A549 (cell line): Measurements from ENCODE around the gene SRF. TPM values are rescaled to one million over a fixed set of nuclear protein-coding genes. Genes with fewer than 3 reads are reported as not detected.

Source experiments
- ATAC-seq, 2 experiments: fragments of 200-7000 bp in 1 of 2; fragments of >200 bp in 1 of 2; cut with Nextera tagmentation in 1 of 2; cut with Tn5 transposase in 1 of 2; 3 replicates each; pipeline versions ENCODE4 v1.8.0 to v1.9.1; 2018 to 2020; ENCODE audit warnings: mild to moderate bottlenecking in 1 of 2, moderate library complexity in 1 of 2
- CTCF ChIA-PET: fragments of 300-600 bp; sonication (Branson Sonifier 250); formaldehyde crosslinking; extraction: SDS; loops from one replicate; lab custom pipeline; 2021; ENCODE audit warnings: antibody characterized with exemption, inconsistent platforms; lab: Yijun Ruan, JAX
- POLR2A ChIA-PET: fragments of 350-600 bp; formaldehyde crosslinking; extraction: SDS; loops from one replicate; lab custom pipeline; 2021; ENCODE audit warnings: antibody characterized with exemption, inconsistent platforms; lab: Yijun Ruan, JAX
- DNase-seq, 2 experiments: peaks; one replicate each; pipeline versions ENCODE4 v3.0.0 to v3.0.0-alpha.2; 2011 to 2016; ENCODE audit warnings: low read depth in 1 of 2, low spot score in 1 of 2
- FAIRE-seq: peaks from 2 replicates; lab custom pipeline; 2011; peaks lifted over from hg19 to GRCh38; lab: Jason Lieb, UNC
- H3K27ac ChIP-seq, 2 experiments: fragments of >200 bp; sonication (Bioruptor Twin); formaldehyde crosslinking; 3 replicates each; pipeline ENCODE4 v1.5.1; 2016 to 2017
- H3K4me1 ChIP-seq: fragments of >200 bp; sonication (Bioruptor Twin); formaldehyde crosslinking; 3 replicates; pipeline ENCODE4 v1.6.1; 2016
- H3K4me2 ChIP-seq: fragments of >200 bp; sonication (Bioruptor Twin); formaldehyde crosslinking; 3 replicates; pipeline ENCODE4 v1.6.1; 2016
- H3K4me3 ChIP-seq: fragments of >200 bp; sonication (Bioruptor Twin); formaldehyde crosslinking; 3 replicates; pipeline ENCODE4 v1.5.1; 2016
- H3K9me3 ChIP-seq: fragments of >200 bp; sonication (Bioruptor Twin); formaldehyde crosslinking; 3 replicates; pipeline ENCODE4 v1.6.1; 2016
- BHLHE40 ChIP-seq: IDR thresholded peaks from 2 replicates; pipeline ENCODE4 v1.6.1; 2012; ENCODE audit warnings: low read depth, low read length, inconsistent platforms
- CBX8 ChIP-seq: fragments of 200-600 bp; sonication (generic); IDR thresholded peaks from 2 replicates; pipeline ENCODE4 v1.6.1; 2016
- CEBPB ChIP-seq, 2 experiments: fragments of >200 bp in 1 of 2; sonication (Bioruptor Twin) in 1 of 2; formaldehyde crosslinking in 1 of 2; IDR thresholded peaks; 2 replicates each; pipeline ENCODE4 v1.6.1; 2012 to 2016
- CHD4 ChIP-seq: fragments of 200-600 bp; sonication (generic); IDR thresholded peaks from 2 replicates; pipeline ENCODE4 v1.6.1; 2016; ENCODE audit warnings: antibody characterized with exemption, mild to moderate bottlenecking, borderline replicate concordance
- CTCF ChIP-seq: fragments of >200 bp; sonication (Bioruptor Twin); formaldehyde crosslinking; IDR thresholded peaks from 3 replicates; pipeline ENCODE4 v1.5.1; 2016
- EHF ChIP-seq: fragments of 250-450 bp; sonication (Bioruptor Pico); IDR thresholded peaks from 2 replicates; pipeline ENCODE4 v1.5.0; 2020; ENCODE audit warnings: mild to moderate bottlenecking
- EP300 ChIP-seq, 2 experiments: fragments of >200 bp; sonication (Bioruptor Twin); formaldehyde crosslinking; IDR thresholded peaks; 2 replicates in 1 of 2; 3 replicates in 1 of 2; pipeline ENCODE4 v1.6.1; 2016 to 2017
- GATA3 ChIP-seq: IDR thresholded peaks from 2 replicates; pipeline ENCODE4 v1.6.1; 2012; ENCODE audit warnings: borderline replicate concordance
- HDAC2 ChIP-seq: fragments of 200-600 bp; sonication (generic); IDR thresholded peaks from 2 replicates; pipeline ENCODE4 v1.6.1; 2016
- HEYL ChIP-seq: fragments of 250-450 bp; sonication (Bioruptor Pico); IDR thresholded peaks from 2 replicates; pipeline ENCODE4 v1.8.0; 2021; ENCODE audit warnings: mild to moderate bottlenecking, moderate library complexity
- HOXA7 ChIP-seq: fragments of 250-450 bp; sonication (Bioruptor Pico); IDR thresholded peaks from 2 replicates; pipeline ENCODE4 v1.5.0; 2020; ENCODE audit warnings: mild to moderate bottlenecking, moderate library complexity
- KDM1A ChIP-seq: fragments of 200-600 bp; sonication (generic); IDR thresholded peaks from 2 replicates; pipeline ENCODE4 v1.6.1; 2016; ENCODE audit warnings: low read depth, mild to moderate bottlenecking
- MAZ ChIP-seq: fragments of 150-350 bp; IDR thresholded peaks from 2 replicates; pipeline ENCODE4 v1.6.1; 2014; ENCODE audit warnings: antibody characterized with exemption, low read depth, low read length, borderline replicate concordance
- PHF8 ChIP-seq: fragments of 200-600 bp; sonication (generic); IDR thresholded peaks from 2 replicates; pipeline ENCODE4 v1.6.1; 2016; ENCODE audit warnings: low read depth, mild to moderate bottlenecking, antibody characterized with exemption, moderate library complexity, borderline replicate concordance
- POLR2AphosphoS2 ChIP-seq: conservative IDR thresholded peaks from 2 replicates; pipeline ENCODE4 v1.6.1; 2012; ENCODE audit warnings: low read length, improper control_type of control experiment, inconsistent platforms
- RAD21 ChIP-seq, 2 experiments: fragments of >200 bp in 1 of 2; sonication (Bioruptor Twin) in 1 of 2; formaldehyde crosslinking in 1 of 2; IDR thresholded peaks in 1 of 2; conservative IDR thresholded peaks in 1 of 2; 2 replicates in 1 of 2; 3 replicates in 1 of 2; pipeline ENCODE4 v1.6.1; 2012 to 2018; ENCODE audit warnings: inconsistent platforms in 1 of 2
- RFX5 ChIP-seq: fragments of 450-650 bp; IDR thresholded peaks from 2 replicates; pipeline ENCODE4 v1.7.1; 2014; ENCODE audit warnings: antibody characterized with exemption, mild to moderate bottlenecking, moderate library complexity
- SMC3 ChIP-seq: fragments of >200 bp; sonication (Bioruptor Twin); formaldehyde crosslinking; IDR thresholded peaks from 3 replicates; pipeline ENCODE4 v1.6.1; 2018; ENCODE audit warnings: inconsistent platforms
- SREBF2 ChIP-seq: fragments of 450-650 bp; IDR thresholded peaks from 2 replicates; pipeline ENCODE4 v1.6.1; 2014; ENCODE audit warnings: mild to moderate bottlenecking, moderate library complexity
- ZC3H11A ChIP-seq: fragments of 450-650 bp; IDR thresholded peaks from 2 replicates; pipeline ENCODE4 v1.6.1; 2014; ENCODE audit warnings: antibody characterized with exemption, mild to moderate bottlenecking
- WGBS: methylation state at CpG from one replicate; pipeline ENCODE4 v1.1.6; 2017; ENCODE audit errors: missing lambda C conversion rate; 5-methylcytosine and 5-hydroxymethylcytosine counted together
- polyA plus RNA-seq, 4 experiments: library from polyadenylated mRNA; depleted of rRNA in 3 of 4; stranded (reverse); fragments of >200 nt; fragmentation: RNase III in 1 of 4; extraction: RNeasy Plus Mini Kit Qiagen cat#74134 plus additional on column Dnase treatment in 1 of 4; gene quantifications; 2 replicates in 3 of 4; 3 replicates in 1 of 4; pipeline ENCODE4 v1.2.3, GENCODE V29; 2011 to 2017
- TF ChIP-seq, protein P1 (sequence below): IDR thresholded peaks from 2 replicates; pipeline ENCODE4 v1.6.1; 2012
- TF ChIP-seq, protein P2 (sequence below): fragments of 250-450 bp; sonication (Bioruptor Pico); IDR thresholded peaks from 2 replicates; pipeline ENCODE4 v1.5.0; 2021; ENCODE audit warnings: mild to moderate bottlenecking, moderate library complexity, borderline replicate concordance
- TF ChIP-seq, protein P3 (sequence below): fragments of 250-450 bp; sonication (Bioruptor Pico); IDR thresholded peaks from 2 replicates; pipeline ENCODE4 v1.5.0; 2020; ENCODE audit warnings: low read depth, mild to moderate bottlenecking, moderate library complexity
- TF ChIP-seq, protein P4 (sequence below): fragments of 150-350 bp; IDR thresholded peaks from 2 replicates; pipeline ENCODE4 v1.6.1; 2014; ENCODE audit warnings: low read depth, mild to moderate bottlenecking, low read length
- TF ChIP-seq, protein P5 (sequence below): fragments of >200 bp; sonication (Bioruptor Twin); formaldehyde crosslinking; IDR thresholded peaks from 2 replicates; pipeline ENCODE4 v1.6.1; 2016

The SRF gene
- polyA plus RNA-seq, 2 of the 4 experiments (the other 2 are of a cell fraction), result 14.0 to 16.7 TPM

- ChIA-PET CTCF (interaction anchor here (1.0 kb wide), 1 partner anchor 151 kb away, joined by 4 read pairs; no protein-coding TSS in a partner anchor), POLR2A (no interaction called here)
- Histone ChIP-seq H3K9me3 (no peaks in the 10 kb centered on the region), H3K4me3 (no peak overlapping the region), H3K27ac (no peak overlapping the region), H3K4me2 (peak overlapping the region; percentile 93; the same call in 2 of the 3 replicates), H3K4me1 (peaks cover 13% of the 10 kb centered on the region; the same call in 2 of the 3 replicates)
- no peak for DNase-seq
- no peak for ATAC-seq
- WGBS, result 100% methylated on average over 4 of the region's 4 CpGs
- TF ChIP-seq BHLHE40, result no peak
- TF ChIP-seq, protein P1, sequence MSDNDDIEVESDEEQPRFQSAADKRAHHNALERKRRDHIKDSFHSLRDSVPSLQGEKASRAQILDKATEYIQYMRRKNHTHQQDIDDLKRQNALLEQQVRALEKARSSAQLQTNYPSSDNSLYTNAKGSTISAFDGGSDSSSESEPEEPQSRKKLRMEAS, result no peak
- TF ChIP-seq CEBPB (IDR thresholded peaks at IDR 0.05), result no peak
- no peak for TF ChIP-seq HDAC2
- TF ChIP-seq HOXA7 (CRISPR knock-in tag), result no peak
- TF ChIP-seq, protein P2, sequence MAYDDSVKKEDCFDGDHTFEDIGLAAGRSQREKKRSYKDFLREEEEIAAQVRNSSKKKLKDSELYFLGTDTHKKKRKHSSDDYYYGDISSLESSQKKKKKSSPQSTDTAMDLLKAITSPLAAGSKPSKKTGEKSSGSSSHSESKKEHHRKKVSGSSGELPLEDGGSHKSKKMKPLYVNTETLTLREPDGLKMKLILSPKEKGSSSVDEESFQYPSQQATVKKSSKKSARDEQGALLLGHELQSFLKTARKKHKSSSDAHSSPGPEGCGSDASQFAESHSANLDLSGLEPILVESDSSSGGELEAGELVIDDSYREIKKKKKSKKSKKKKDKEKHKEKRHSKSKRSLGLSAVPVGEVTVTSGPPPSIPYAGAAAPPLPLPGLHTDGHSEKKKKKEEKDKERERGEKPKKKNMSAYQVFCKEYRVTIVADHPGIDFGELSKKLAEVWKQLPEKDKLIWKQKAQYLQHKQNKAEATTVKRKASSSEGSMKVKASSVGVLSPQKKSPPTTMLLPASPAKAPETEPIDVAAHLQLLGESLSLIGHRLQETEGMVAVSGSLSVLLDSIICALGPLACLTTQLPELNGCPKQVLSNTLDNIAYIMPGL (CRISPR knock-in tag), result no peak
- TF ChIP-seq, protein P3, sequence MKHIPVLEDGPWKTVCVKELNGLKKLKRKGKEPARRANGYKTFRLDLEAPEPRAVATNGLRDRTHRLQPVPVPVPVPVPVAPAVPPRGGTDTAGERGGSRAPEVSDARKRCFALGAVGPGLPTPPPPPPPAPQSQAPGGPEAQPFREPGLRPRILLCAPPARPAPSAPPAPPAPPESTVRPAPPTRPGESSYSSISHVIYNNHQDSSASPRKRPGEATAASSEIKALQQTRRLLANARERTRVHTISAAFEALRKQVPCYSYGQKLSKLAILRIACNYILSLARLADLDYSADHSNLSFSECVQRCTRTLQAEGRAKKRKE (CRISPR knock-in tag), result no peak
- no peak for TF ChIP-seq KDM1A
- no peak for TF ChIP-seq PHF8
- TF ChIP-seq MAZ, result no peak
- TF ChIP-seq, protein P4, sequence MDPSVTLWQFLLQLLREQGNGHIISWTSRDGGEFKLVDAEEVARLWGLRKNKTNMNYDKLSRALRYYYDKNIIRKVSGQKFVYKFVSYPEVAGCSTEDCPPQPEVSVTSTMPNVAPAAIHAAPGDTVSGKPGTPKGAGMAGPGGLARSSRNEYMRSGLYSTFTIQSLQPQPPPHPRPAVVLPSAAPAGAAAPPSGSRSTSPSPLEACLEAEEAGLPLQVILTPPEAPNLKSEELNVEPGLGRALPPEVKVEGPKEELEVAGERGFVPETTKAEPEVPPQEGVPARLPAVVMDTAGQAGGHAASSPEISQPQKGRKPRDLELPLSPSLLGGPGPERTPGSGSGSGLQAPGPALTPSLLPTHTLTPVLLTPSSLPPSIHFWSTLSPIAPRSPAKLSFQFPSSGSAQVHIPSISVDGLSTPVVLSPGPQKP, result no peak
- no peak for TF ChIP-seq CTCF
- TF ChIP-seq ZC3H11A, result no peak
- no peak for FAIRE-seq
These were observed 12.4 kb downstream of the SRF start for GRCh38 chr6:43183441-43183840.

GRCh38 chr6:43184268-43184985 lies 13.4 kb downstream of the SRF start:
- 90% methylated on average over 14 of the region's 21 CpGs for WGBS
- H3K9me3 ChIP-seq, result no peaks in the 10 kb centered on the region
- H3K4me3 ChIP-seq, result no peak overlapping the region
- POLR2A ChIA-PET, result no interaction called here
- H3K4me2 ChIP-seq, result no peak overlapping the region
- ATAC-seq (no peak), DNase-seq (no peak), FAIRE-seq (no peak)
- H3K4me1 ChIP-seq, result peaks cover 13% of the 10 kb centered on the region; the same call in 2 of the 3 replicates
- no peak for TF ChIP-seq BHLHE40
- TF ChIP-seq HOXA7 (CRISPR knock-in tag), result no peak
- TF ChIP-seq EP300 (IDR thresholded peaks at IDR 0.05), result no peak
- TF ChIP-seq SREBF2, result no peak
- no peak for TF ChIP-seq HEYL
- TF ChIP-seq RAD21 (conservative IDR thresholded peaks at IDR 0.05 in 1 of 2, IDR thresholded peaks at IDR 0.05 in 1 of 2), result no peak
- TF ChIP-seq RFX5, result no peak
- TF ChIP-seq CBX8, result no peak
- TF ChIP-seq CHD4, result no peak
- TF ChIP-seq, protein P5, sequence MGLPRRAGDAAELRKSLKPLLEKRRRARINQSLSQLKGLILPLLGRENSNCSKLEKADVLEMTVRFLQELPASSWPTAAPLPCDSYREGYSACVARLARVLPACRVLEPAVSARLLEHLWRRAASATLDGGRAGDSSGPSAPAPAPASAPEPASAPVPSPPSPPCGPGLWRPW, result no peak
- TF ChIP-seq SMC3, result no peak
- TF ChIP-seq POLR2AphosphoS2, result no peak
- TF ChIP-seq EHF (CRISPR knock-in tag), result no peak
- no peak for TF ChIP-seq GATA3
- TF ChIP-seq, protein P4, result no peak
- TF ChIP-seq MAZ, result no peak
- no peak overlapping the region for H3K27ac ChIP-seq
- CTCF ChIA-PET, result interaction anchor here (1.0 kb wide), 1 partner anchor 150 kb away, joined by 4 read pairs; no protein-coding TSS in a partner anchor
